Skeletal muscle satellite cell (primary cell): Measurements from ENCODE around the gene HINT3. TPM values are rescaled to one million over a fixed set of nuclear protein-coding genes. Genes with fewer than 3 reads are reported as not detected.
A peak's percentile ranks its signal among the peaks of the same experiment; 100 is the strongest.
"Not testable (repeated sequence)": the region's sequence is repeated elsewhere in the genome, so short reads cannot be mapped to it uniquely, and the experiment has no call there.

Experiments used
- H3K27me3 ChIP-seq: 2 replicates; pipeline ENCODE4 v1.7.0; 2013; ENCODE audit warnings: low read length; ENCODE audit not compliant: control insufficient read depth, insufficient read depth
- H3K36me3 ChIP-seq: 2 replicates; pipeline ENCODE4 v1.7.0; 2013; ENCODE audit warnings: mild to moderate bottlenecking, control low read depth, low read length; ENCODE audit not compliant: insufficient read depth
- H3K4me1 ChIP-seq: 2 replicates; pipeline ENCODE4 v1.7.0; 2013; ENCODE audit warnings: low read length; ENCODE audit not compliant: control insufficient read depth, insufficient read depth
- H3K4me2 ChIP-seq: 2 replicates; pipeline ENCODE4 v1.7.0; 2013; ENCODE audit warnings: mild to moderate bottlenecking, low read length
- H3K4me3 ChIP-seq: 2 replicates; pipeline ENCODE4 v1.7.0; 2013; ENCODE audit warnings: low read length
- H3K9ac ChIP-seq: 2 replicates; pipeline ENCODE4 v1.7.0; 2013; ENCODE audit warnings: mild to moderate bottlenecking, low read depth, low read length, moderate library complexity
- H3K9me3 ChIP-seq: replicated peaks from 2 replicates; pipeline ENCODE4 v1.7.0; 2013; ENCODE audit warnings: mild to moderate bottlenecking, control low read depth, low read length
- total RNA-seq: library from RNA; depleted of rRNA; stranded (reverse); fragments of >200 nt; gene quantifications from 2 replicates; pipeline ENCODE4 v1.2.3, GENCODE V29; 2012; rRNA removed

Gene HINT3
- total RNA-seq = 11.1 and 15.5 TPM in 2 replicates

DNA sequence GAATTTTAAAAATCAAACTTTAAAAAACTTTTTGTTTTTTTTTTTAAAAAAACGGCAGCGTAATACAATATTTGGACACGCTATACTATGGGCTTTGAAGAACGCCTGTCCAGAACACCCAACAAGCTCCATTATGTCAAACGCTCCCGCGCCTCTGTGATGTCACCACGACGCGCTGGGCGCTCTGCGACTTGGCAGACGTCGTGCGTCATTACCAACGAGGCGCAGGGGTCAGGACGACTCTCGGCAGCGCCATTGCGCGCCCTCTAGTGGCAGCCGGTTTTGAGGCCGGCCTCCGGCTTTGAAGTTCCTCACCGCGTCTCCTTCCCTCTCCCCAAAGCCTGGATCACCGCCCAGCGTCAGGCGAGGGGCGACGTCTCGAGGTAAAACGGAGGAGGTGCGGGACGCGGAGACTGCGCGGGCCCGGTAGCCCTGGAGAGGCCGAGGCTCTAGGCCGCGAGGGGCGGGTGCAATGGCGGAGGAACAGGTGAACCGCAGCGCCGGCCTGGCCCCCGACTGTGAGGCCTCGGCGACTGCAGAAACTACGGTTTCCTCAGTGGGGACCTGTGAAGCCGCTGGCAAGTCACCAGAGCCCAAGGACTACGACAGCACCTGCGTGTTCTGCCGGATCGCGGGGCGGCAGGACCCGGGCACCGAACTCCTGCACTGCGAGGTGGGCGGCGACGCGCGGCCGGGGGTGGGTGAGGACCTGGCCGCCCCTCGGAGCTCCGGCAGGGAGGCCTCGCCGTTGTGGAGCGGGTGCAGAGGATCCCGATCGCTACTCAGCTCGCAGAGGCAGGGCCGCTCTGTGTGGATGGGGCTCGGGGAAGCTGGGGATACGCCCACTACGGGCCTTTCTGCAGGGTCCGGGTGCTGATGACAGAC is at the start of gene HINT3:
Gene HINT3, plus strand, starts transcription at position 265 of the 885 bp plus-strand sequence. Its CDS starts 208 bp downstream, at position 473.
- no peaks in the 10 kb centered on the region for H3K36me3 ChIP-seq
- peak within 1 kb of the TSS; percentile 91 for H3K4me3 ChIP-seq
- no peaks in the 10 kb centered on the region for H3K9me3 ChIP-seq
- H3K27me3 ChIP-seq = no peaks in the 10 kb centered on the region
- H3K9ac ChIP-seq = peak within 1 kb of the TSS; percentile 94
- peak within 1 kb of the TSS; percentile 95 for H3K4me2 ChIP-seq
- peaks cover 15% of the 10 kb centered on the region for H3K4me1 ChIP-seq

DNA sequence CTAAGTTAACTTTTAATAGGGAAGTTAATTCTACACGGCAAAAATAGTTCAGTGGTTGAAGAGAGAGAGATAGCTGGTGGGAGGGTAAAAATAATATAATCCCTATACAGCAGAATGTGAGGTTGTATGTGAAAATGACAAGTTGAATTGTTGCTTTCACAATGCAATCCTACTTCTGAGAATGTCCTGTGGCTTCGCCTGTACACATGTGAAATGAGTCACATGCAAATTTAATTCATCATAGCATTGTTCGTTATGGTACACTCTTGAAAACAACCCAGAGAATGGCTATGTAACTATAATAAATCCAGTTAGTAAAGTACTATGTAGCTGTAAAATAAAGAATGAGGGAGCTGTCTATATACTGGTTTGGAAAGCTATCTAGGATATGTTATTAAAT is 46.0 kb upstream of the HINT3 start:
- Histone ChIP-seq H3K9me3 (no peaks in the 10 kb centered on the region), H3K4me1 (peaks cover 15% of the 10 kb centered on the region), H3K27me3 (no peaks in the 10 kb centered on the region), H3K4me3 (no peak overlapping the region), H3K4me2 (no peak overlapping the region), H3K9ac (no peak overlapping the region), H3K36me3 (no peaks in the 10 kb centered on the region)

DNA sequence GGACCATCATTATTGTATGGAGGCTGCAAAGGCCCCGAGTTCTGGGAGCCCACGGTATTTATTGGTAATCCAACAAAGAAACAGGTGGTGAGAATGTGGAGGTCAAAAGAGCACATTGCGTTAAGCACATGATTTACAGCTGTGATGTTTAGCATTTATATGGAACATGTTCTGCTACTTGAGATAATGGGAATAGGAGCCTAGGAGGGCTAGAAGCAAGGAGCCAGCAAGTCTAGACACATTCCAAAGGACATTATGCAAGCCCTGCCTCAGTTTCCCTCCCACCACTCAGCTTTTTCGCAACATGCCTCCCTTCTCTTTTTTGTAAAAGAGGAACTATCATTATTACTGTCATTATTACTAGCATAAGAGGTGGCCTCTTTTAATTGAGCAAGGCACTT is 45.5 kb upstream of the HINT3 start:
- H3K4me2 ChIP-seq, H3K27me3 ChIP-seq: not testable (repeated sequence)

DNA sequence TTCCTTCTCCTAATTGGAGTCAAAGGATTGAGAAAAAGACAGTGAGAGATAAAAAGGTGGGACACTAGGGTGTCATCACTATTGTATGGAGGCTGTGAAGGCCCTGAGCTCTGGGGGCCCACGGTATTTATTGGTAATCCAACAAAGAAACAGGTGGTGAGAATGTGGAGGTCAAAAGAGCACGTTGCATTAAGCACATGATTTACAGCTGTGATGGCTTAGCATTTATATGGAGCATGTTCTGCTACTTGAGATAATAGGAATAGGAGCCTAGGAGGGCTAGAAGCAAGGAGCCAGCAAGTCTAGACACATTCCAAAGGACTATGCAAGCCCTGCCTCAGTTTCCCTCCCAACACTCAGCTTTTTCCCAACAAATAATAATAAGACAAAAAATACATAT is 44.1 kb upstream of the HINT3 start:
- H3K4me1 ChIP-seq = peaks cover 15% of the 10 kb centered on the region
- H3K4me2 ChIP-seq, H3K9ac ChIP-seq, H3K9me3 ChIP-seq, H3K27me3 ChIP-seq, H3K4me3 ChIP-seq, H3K36me3 ChIP-seq: not testable (repeated sequence)

More for the DNA sequence above, 45.5 kb upstream of the HINT3 start:
- peaks cover 15% of the 10 kb centered on the region for H3K4me1 ChIP-seq
- H3K9ac ChIP-seq, H3K9me3 ChIP-seq, H3K4me3 ChIP-seq, H3K36me3 ChIP-seq: not testable (repeated sequence)

DNA sequence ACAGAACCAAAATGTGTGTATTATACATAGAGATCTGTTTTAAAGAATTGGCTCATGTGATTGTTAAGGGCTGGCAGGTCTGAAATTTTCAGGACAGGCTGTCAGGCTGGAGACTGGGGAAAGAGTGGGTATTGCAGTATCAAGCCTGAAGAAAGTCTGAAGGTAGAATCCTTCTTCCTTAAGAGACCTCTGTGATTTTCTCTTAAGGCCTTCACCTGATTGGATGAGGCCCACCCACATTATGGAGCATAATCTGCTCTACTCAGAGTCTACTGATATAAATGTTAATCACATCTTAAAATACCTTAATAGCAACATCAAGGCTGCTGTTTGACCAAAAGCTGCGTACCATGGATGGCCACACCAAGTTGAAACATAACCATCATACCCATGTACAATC is 43.4 kb upstream of the HINT3 start:
- no peaks in the 10 kb centered on the region for H3K36me3 ChIP-seq

DNA sequence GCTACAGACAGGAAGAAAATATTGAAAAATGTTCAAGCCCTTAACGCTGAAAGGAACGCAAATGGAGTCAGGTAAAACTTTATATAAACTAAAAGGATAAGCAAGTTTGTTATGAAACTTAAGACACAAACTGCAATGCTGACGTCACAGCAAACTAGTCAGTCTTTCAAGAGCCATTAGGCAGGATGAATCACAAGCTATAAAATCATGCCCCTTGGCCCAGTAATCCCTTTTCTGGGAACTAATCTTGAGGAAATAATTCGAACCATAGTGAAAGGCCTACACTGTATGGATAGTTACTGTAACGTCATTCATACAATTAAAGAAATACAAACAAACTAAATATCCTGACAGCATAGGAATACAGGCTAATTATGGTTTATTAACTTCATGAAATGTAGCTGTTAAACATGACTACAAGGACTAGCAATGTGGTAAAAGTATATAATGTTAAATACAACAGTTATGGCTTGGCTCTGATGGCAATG is 42.7 kb upstream of the HINT3 start:
- Histone ChIP-seq H3K4me3 (no peak overlapping the region), H3K4me2 (peak overlapping the region; percentile 49), H3K27me3 (no peaks in the 10 kb centered on the region), H3K4me1 (peaks cover 24% of the 10 kb centered on the region), H3K9ac (no peak overlapping the region), H3K36me3 (no peaks in the 10 kb centered on the region), H3K9me3 (no peaks in the 10 kb centered on the region)

More for the DNA sequence above, 43.4 kb upstream of the HINT3 start:
- H3K9ac ChIP-seq = no peak overlapping the region
- no peak overlapping the region for H3K4me2 ChIP-seq
- H3K4me1 ChIP-seq = peaks cover 17% of the 10 kb centered on the region
- no peak overlapping the region for H3K4me3 ChIP-seq
- no peaks in the 10 kb centered on the region for H3K9me3 ChIP-seq
- no peaks in the 10 kb centered on the region for H3K27me3 ChIP-seq

DNA sequence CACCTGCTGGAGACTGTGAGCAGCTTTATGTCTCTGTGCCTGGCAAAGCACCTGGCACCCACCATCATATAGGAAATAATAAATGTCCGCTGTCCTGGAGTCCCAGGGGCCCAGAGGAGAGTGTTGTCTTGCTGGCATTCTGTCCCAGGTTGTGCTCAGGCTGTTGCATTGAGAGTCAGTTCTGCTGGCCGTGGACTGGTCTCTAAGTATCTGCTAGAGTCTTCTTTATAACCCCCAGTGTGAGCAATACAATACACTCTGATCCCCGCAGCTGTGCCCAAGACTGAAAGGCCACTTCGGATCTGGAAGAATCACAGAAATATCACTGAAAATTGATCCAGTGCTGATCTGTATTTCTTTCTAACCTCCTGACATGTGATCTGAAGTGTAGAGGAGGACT is 38.3 kb upstream of the HINT3 start:
- H3K4me1 ChIP-seq = peaks cover 22% of the 10 kb centered on the region
- H3K4me3 ChIP-seq = no peak overlapping the region
- H3K4me2 ChIP-seq = peak overlapping the region; percentile 73
- no peaks in the 10 kb centered on the region for H3K9me3 ChIP-seq
- H3K27me3 ChIP-seq = no peaks in the 10 kb centered on the region
- peaks cover 20% of the 10 kb centered on the region for H3K36me3 ChIP-seq
- H3K9ac ChIP-seq = peak overlapping the region; percentile 45

DNA sequence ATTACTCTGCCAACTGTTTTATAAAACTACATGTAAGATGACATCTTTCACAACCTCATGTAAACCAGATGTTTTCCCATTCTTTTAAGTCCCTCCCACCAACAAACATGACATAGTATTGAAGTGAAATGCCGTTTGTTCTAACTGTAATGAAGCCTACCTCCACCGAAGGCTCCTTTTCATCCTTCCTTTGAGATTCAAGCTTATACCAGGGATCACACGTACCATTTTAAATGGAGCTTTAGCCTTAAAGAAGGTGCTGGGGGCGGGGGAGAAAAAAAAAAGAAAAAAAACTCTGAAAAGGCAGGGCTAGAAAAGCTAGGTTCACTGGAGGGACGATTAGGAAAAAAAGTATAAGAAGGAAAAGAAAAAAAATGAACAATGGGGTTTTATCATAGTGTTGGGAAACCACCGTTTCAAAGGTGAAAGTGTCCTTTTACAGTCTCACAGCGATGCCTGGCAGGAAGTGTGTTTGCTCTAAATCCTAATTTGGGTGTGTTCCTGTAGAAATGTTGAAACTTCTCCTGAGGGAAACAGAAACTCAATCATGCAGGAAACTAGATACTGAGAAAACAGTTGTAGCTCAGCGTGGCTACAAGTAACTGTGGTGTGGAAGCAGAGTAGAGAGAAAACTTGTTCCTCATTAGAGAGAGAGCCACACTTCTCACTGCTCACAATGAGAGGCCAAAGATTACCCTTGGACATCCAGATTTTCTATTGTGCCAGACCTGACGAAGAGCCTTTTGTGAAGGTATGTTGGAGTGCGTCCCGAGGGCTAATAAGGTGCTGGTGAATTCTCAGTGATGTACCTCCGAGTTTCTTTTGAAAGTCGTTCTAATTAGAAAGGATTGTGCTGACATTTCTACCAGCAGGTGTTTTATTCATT is 37.6 kb upstream of the HINT3 start:
- no peaks in the 10 kb centered on the region for H3K9me3 ChIP-seq

DNA sequence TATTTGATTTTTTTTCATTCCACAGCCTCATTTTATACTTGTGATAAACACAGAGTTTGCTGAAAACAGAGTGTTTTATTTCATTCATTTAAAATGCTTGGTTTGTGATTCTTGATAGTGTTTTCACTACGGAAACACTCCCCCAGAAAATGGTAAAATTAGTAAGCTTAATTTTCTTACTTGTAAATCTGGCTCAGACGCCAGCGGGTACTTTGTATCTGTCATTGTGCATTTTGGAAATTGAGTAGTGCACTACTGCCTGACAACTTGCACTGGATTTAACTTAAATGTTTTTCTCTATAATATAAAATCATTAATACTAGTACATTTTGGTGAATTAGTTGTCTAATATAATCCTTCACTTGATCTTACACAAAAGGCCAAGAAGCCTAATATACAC is 37.0 kb upstream of the HINT3 start:
- Histone ChIP-seq H3K9me3 (no peaks in the 10 kb centered on the region), H3K27me3 (no peaks in the 10 kb centered on the region), H3K9ac (peak overlapping the region; percentile 51), H3K36me3 (peaks cover 26% of the 10 kb centered on the region), H3K4me3 (no peak overlapping the region), H3K4me2 (peak overlapping the region; percentile 73), H3K4me1 (peaks cover 16% of the 10 kb centered on the region)

More for the DNA sequence above, 37.6 kb upstream of the HINT3 start:
- Histone ChIP-seq H3K9ac (peak overlapping the region; percentile 51), H3K27me3 (no peaks in the 10 kb centered on the region), H3K4me2 (peak overlapping the region; percentile 73), H3K4me3 (peak overlapping the region; percentile 43), H3K4me1 (peaks cover 22% of the 10 kb centered on the region), H3K36me3 (peaks cover 26% of the 10 kb centered on the region)

DNA sequence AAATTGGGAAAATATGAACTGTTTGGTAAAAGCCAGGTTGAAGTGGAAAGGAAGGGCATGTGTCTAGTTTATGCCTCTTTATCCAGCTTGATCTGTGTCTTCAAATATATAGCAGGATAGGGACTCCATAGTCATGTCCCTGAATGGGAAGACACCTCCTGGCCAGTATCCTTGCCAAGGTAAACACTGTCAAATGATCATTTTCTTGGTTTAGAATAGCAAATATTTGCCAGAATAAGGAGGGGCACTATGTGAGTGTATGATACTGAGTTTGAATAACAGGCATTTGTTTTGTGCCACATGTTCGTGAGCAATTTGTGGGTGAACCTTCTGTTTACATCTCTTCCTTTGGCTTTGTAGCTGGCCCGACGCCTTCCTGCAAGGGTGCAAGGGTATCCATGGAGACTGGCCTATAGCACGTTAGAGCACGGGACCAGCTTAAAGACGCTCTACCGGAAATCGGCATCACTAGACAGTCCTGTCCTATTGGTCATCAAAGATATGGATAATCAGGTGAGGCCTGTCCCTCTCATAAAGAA is 34.2 kb upstream of the HINT3 start:
- no peaks in the 10 kb centered on the region for H3K27me3 ChIP-seq
- peaks cover 16% of the 10 kb centered on the region for H3K4me1 ChIP-seq
- no peak overlapping the region for H3K9ac ChIP-seq
- H3K9me3 ChIP-seq = no peaks in the 10 kb centered on the region
- H3K4me3 ChIP-seq = no peak overlapping the region
- no peak overlapping the region for H3K4me2 ChIP-seq
- peaks cover 32% of the 10 kb centered on the region for H3K36me3 ChIP-seq

DNA sequence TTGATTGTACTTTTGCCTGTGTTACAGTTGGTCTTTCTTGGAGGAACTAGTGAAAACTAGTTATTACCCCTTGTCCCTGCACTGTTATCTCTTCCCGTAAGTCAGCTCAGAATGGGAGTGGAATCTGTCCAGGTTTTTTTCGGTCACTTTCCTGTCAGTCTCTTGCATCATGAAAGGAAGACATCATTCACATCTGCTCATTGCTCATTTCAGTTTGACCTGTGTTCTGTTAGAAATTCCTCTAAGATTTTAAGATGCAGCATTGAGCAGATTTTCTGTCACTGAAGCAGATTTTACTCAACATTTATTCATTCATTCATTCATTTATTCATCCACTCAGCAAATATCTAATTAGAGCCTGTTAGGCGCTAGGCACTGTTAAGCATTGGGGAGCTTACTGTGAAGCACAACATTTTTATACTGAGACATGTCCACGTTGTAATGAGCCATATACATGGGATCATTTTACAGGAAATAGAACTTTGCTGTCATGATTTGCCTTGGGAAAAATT is 33.1 kb upstream of the HINT3 start:
- H3K9ac ChIP-seq = no peak overlapping the region
- H3K4me2 ChIP-seq = no peak overlapping the region
- peaks cover 12% of the 10 kb centered on the region for H3K4me1 ChIP-seq
- no peak overlapping the region for H3K4me3 ChIP-seq
- H3K9me3 ChIP-seq = no peaks in the 10 kb centered on the region
- no peaks in the 10 kb centered on the region for H3K27me3 ChIP-seq
- H3K36me3 ChIP-seq = peaks cover 42% of the 10 kb centered on the region
